ENCODE data around the gene ANO7. TPM values are rescaled to one million over a fixed set of nuclear protein-coding genes. Genes with fewer than 3 reads are reported as not detected.

ANO7 gene
- total RNA-seq, 1 experiment from 2014 or later: 0.32 TPM

DNA sequence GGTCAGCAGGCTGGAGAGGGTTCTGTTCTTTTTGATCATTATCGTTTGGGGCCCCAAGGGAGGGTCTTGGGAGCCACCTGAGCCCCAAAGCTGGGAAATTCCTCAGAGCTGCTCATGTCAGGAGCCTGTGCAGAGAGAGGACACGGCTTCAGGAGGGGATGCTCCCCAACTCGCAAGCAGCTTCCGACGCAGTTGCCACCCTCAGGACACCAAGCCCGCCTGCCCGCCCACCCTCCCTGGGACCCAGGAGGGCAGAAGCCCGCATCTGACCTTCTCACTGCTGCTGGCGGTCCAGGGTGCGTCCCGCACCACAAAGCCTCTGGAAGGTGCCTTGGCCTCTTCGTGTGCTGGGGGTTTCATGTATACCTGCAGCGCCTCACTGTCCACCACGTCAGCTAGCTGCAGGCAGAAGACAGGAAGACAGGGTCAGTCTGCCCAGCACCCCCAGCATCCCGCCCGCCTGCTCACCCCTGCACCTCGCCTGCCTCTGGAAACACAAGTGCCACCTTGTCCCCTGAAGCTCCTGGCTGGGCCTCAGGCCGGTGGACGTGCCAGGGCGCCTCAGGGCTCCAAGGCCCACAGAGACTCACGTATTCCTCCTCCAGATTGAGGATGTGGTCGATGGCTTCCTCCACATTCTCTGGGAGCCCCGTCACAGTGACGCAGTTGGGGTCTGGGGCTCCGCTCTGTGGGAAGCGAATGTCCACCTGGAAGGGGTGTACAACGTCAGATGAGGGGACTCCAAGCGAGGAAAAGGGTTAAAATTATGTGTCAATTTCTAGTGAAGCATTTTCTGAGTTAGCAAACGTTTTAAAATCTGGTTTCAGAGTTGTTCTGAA, 41.3 kb downstream of the ANO7 start:
- no peak for DNase-seq (ENCODE audit: low read depth, low spot score)
- in situ Hi-C loops (cut with HindIII; ENCODE audit: low pct_unique_long_range_greater_than_20kb, low sequenced_read_pairs): no loop called here

DNA sequence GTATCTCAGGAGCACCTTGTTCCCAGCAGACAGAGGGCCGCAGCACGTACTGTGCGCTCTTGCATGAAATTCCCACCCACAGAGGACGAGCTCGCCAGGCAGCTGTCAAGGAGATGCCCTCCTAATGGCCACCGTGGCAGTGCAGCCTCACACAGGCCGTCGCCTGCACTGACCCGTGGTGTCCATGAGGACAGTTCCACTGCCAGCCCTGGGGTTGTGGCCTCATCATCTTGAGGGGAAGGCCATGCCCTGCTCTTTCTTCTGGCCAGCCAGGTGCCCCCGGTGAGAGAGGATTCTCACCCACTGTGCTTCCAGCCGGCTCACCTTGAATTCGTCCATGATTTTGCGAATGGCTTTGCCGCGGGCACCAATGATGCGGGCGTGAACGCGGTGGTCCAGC, 42.0 kb downstream of the ANO7 start:
- no peak for DNase-seq (ENCODE audit: low read depth, low spot score)
- in situ Hi-C loops (cut with HindIII; ENCODE audit: low pct_unique_long_range_greater_than_20kb, low sequenced_read_pairs): no loop called here

DNA sequence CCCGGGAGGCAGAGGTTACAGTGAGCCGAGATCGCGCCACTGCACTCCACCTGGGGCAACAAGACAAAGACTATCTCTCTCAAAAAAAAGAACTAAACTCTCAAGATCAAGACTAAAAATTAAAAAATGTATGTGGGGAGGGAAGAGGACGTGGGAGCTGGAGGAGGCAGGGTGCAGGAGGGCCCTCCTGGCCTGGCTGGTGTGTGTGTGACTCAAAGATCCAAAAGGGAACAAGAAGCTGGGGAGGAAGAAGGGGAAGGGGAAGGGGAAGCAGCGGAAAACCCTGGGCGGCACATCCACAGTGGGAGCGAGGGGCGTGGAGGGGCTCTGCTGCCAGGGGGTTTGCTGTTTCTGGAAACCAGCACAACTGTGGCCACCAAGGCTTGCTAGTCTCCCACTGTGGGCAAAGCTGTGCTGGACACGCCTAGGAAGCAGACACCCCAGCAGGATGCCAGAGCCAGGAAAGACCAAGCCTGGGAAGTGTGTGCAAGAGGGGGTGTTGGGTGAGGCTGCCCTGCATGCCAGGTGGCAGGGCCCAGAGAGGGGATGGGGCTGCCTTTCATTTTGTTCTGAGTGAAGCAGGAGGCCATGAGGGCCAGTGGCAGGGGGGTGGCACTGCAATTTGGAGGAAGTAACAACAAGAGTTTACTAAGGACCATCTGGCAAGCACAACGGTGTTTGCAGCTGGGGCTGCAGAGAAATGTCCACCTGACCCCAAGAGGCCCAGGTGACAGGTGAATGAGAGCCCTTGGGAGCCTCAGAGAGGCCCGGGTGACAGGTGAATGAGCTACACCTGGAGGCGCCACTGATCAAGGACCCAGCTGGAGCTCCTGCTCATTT, 44.5 kb downstream of the ANO7 start:
- DNase-seq (ENCODE audit: low read depth, low spot score): no peak
- in situ Hi-C loops (cut with HindIII; ENCODE audit: low pct_unique_long_range_greater_than_20kb, low sequenced_read_pairs): no loop called here

DNA sequence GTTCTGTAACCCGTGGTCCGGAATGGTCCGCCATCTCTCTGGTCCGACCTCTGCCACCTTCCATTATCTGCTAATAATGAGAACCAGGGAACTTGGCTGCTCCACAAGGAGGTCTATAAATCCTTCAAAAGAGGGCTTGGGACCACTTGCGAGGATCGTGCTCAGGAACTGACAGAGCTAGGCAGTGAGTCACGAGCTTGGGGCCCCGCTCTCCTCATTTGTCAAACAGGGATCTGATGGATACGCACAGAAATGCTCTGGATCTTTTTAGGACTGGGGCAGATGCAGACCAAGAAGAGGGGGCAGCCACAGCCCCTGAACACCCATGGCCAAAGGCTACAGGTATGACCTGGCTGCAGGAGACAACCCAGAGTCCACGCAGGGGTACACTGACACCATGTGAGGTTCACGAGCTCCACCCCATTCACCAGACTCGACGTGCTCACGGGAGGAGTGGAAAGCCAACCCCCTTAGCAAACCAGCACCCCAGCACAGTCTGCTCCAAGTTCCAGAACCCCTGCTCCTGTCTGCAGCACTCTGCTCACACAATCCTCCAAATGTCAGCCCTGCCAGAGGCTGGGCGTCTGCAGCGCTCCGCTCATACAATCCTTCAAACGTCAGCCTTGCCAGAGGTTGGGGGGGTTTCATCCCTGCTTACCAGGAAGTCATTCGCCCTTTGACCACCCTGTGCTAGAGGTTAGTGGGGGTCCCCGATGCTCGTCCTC, 45.8 kb downstream of the ANO7 start:
- no peak for DNase-seq (ENCODE audit: low read depth, low spot score)
- in situ Hi-C loops (cut with HindIII; ENCODE audit: low pct_unique_long_range_greater_than_20kb, low sequenced_read_pairs): no loop called here

DNA sequence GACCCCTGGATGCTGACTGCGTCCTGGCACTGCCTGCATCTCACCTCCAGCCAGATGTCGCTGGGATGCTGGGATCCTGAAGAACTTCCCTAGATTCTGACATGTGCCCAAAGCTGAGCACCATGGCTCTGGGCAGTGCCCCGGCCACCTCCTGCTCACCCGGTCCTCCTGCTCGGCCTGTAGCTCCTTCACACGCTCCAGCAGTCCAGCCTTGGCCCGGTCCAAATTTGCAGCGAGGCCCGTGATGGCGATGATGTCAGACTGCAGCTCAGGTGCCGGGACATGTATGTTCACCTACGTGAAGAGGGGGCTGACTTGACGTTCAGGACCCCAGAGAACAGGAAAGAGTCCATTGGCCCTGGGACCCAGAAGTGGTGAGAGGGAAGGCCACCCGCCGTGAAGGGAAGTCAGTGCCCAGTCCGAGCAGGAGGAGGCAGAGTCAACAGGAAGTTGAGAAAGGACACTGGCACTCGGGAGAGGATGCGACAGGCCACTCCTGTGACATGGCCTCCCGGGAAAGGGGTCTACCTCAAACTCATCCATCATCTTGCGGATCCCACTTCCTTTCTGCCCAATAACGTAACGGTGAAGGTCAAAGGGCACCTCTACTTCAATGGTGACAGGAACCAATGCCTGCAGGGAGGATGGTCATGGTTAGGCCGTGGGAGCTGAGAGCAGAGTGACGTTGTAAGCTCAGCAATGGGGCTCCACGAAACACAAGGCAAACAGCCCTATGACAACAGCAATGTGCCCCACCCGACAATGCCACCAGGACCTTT, 46.7 kb downstream of the ANO7 start:
- no peak for DNase-seq (ENCODE audit: low read depth, low spot score)
- in situ Hi-C loops (cut with HindIII; ENCODE audit: low pct_unique_long_range_greater_than_20kb, low sequenced_read_pairs): no loop called here

DNA sequence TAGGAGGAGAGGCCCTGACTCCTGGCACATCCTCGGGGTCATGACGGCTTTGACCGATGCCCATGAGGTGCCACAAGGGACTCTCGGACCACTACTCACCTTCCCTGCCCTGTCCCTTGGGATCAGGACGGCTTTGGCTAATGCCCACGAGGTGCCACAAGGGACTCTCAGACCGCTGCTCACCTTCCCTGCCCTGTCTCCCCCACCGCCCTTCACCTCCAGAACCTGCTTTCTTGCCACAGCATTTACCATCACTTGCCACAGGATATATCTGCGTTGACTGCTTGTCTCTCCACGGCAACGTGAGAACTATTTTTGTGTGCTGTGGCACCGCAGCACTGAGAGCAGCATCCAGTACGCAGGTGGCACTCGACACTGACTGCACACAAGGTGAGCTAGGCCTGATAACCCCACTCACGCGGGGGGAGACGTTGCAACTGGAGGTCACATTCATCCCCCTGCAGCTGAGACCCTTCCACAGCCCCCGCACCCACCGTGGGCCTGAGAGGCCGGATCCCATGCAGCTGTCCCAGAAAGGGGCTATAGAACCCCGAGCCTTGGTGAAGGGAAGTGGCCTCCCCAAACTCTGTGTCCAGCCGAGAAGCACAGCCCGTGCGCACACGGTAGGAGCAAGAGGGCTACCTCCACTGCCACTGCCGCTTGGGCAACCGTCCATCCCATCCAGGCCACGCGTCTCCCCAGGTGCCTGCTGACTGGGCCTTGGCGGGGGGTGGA, 47.5 kb downstream of the ANO7 start:
- in situ Hi-C loops (cut with HindIII; ENCODE audit: low pct_unique_long_range_greater_than_20kb, low sequenced_read_pairs): no loop called here
- DNase-seq (ENCODE audit: low read depth, low spot score): no peak

DNA sequence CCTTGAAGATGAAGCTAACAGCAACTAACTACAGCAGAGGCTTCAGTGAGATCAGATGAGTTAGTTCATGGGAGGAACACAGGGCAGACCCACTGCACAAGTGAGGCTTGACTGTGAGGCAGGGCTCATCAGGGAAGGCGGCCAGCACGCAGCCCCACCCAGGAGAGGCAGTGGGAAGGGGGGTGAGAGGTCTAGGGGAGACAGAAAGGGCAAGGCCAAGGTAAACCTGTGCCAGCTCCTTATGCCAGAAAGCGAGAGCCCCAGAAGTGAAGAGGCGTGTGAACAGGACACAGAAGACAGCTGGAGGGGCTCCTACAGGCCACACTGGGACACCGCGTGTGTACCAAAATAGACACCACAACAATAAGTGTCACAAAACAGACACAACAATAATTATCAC, 48.6 kb downstream of the ANO7 start:
- in situ Hi-C loops (cut with HindIII; ENCODE audit: low pct_unique_long_range_greater_than_20kb, low sequenced_read_pairs): no loop called here
- DNase-seq (ENCODE audit: low read depth, low spot score): no peak

DNA sequence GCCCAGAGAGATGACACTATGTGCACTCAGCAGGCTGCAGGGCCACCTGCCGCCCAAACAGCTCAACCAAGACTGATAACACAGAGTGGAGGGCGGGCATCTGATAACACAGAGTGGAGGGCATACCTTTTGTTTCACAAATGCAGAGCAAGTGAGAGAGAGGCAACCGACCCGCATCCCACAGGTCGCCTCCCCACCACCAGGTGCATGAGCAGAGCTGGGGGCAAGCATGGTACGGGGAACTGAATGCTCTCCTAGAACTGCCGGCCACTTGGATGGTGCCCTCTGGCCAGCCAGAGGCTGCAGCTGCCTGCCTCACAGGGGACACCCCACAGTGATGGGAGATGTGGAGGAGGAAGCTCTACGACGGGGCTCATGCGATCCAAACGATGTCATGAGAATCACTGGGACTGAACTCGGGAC, 49.5 kb downstream of the ANO7 start:
- in situ Hi-C loops (cut with HindIII; ENCODE audit: low pct_unique_long_range_greater_than_20kb, low sequenced_read_pairs): no loop called here
- DNase-seq (ENCODE audit: low read depth, low spot score): no peak

DNA sequence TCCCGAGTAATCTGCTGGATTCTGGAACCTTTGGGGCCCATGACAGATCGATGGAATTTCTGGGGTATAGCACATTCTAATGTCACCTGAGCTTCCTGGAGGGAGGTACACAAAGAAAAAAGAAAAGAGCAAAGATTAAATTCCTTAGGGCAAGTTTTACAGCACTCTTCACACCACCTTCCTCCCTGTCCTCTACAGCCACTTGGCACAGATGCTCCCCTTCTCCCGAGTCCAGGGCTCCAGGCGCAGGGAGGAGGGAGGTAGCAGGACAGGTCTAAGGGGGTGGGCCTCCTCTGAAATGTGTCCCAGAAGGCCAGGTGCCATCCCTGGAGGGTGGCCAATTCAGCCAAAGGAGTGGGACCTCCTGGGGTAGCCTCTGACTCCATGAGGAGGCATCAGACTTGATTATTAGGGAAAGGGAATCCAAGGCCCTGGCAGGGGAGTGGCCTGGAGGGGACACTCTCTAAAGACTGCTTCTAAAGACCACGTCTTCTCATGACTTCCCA, 50.3 kb downstream of the ANO7 start:
- no peak for DNase-seq (ENCODE audit: low read depth, low spot score)
- in situ Hi-C loops (cut with HindIII; ENCODE audit: low pct_unique_long_range_greater_than_20kb, low sequenced_read_pairs): no loop called here

DNA sequence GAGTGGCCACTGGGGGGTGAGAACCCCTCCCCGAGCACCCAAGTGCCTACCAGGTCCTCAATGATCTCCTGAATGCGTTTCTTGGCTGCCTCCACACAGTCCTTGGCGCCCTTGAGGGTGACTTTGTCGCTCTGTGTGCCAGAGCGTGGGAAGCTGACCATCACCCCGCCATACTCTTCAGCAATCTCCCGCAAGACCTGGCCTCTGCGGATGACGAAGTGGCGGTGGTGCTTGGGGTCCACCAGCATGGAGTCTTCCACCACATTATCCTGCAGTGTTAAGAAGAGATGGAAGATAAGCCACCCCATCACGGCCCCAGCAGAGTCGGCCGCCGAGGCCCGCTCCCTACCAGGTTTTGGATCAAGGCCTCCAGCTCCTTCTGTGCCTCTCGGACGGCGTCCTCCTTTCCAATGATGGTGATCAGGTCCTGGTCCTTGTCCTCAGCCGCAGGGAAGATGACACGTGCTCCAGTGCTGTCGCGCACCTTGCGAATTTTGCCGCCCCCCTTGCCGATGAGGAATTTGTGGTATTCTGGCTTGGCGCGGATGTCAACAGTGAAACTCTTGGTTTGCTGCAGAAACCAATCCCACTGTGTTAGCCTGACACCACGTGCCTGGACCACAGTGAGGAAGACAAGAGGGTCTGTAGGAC, 51.2 kb downstream of the ANO7 start:
- in situ Hi-C loops (cut with HindIII; ENCODE audit: low pct_unique_long_range_greater_than_20kb, low sequenced_read_pairs): no loop called here
- DNase-seq (ENCODE audit: low read depth, low spot score): no peak

DNA sequence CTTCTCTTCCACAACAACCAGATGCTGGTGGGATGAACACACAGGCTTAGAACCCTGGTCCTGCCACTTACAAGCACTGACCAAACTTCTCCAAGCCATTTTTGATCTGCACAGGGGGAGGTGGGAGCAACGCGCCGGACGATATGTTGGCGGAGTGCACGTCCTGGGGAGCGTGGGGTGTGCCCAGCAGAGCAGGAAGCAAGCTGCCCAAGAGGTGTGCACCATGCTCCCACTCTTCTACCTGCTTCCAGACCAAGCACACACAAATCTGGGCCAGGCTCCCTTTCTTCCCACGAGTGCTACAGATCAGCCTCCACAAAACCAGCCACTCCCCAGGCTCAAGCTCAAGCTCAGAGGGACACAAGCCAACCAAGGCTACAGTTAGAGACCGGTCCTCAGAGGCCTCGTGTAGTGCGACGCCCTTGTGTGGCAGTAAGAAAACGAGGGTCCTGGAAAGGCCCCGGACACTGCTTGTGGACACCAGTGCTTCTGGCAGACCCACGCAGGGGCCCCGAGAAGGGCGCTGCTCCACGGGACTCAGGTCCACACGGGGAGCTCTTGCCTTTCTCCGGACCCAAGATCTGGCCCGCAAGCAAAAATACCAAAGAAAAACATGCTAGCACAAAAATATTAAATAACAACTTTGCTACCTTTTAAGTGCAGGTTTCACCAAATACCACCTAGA, 52.0 kb downstream of the ANO7 start:
- in situ Hi-C loops (cut with HindIII; ENCODE audit: low pct_unique_long_range_greater_than_20kb, low sequenced_read_pairs): no loop called here
- DNase-seq (ENCODE audit: low read depth, low spot score): no peak

DNA sequence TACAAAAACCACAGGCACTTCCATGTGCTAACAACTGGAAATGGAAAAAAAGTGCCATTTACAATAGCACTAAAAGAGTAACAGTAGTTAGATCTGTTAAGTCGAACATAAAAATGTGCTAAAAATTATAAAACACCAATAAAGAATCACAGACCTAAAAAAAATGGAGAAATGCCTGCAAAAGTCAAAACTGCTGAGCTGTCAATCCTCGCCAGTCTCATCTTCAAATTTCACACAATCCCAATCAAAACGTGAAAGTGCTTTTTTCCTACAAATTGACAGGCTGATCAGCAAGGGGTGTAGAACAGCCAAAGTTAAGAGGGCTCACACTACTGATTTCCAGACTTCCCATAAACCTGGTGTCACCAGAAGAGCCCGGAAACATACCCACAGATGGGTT, 53.2 kb downstream of the ANO7 start:
- no peak for DNase-seq (ENCODE audit: low read depth, low spot score)
- in situ Hi-C loops (cut with HindIII; ENCODE audit: low pct_unique_long_range_greater_than_20kb, low sequenced_read_pairs): no loop called here

DNA sequence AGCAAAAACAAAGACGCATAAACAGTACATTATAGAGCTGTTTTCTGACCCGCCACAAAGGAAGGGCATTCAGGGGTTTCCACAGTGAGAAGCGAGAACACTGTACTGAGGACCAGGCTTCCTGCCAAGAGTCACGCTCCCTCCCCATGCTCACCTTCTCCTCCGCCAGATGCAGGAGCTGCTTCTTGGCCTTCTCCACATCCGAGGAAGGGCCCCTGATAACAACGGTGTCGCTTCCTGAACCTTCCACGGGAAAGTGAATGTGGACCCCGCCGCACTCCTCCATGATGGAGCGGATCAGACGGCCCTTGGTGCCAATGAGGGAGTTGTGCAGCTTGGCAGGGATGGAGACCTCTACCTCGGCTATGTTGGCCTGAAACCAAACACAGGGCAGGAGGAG, 53.8 kb downstream of the ANO7 start:
- in situ Hi-C loops (cut with HindIII; ENCODE audit: low pct_unique_long_range_greater_than_20kb, low sequenced_read_pairs): no loop called here

DNA sequence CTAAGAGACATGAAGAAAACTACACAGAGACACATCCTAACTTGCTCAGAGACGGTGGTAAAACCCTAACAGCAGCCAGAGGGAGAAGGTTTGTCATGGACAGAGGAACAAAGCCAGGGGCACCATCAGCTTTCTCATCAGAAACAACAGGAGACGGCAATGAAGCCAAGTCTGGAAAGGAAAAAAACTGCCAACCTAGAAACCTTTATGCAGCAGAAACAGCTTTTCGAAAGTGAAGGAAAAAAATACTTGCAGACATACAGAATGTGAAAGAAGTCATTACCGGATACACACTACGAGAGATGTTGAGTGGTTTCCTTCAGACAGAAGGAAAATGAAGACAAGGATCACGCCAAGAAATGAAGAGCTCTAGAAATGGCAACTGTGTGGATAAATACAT, 55.9 kb downstream of the ANO7 start:
- DNase-seq (ENCODE audit: low read depth, low spot score): no peak
- in situ Hi-C loops (cut with HindIII; ENCODE audit: low pct_unique_long_range_greater_than_20kb, low sequenced_read_pairs): no loop called here

More for the DNA sequence above, 53.8 kb downstream of the ANO7 start:
- DNase-seq (ENCODE audit: low read depth, low spot score): no peak

DNA sequence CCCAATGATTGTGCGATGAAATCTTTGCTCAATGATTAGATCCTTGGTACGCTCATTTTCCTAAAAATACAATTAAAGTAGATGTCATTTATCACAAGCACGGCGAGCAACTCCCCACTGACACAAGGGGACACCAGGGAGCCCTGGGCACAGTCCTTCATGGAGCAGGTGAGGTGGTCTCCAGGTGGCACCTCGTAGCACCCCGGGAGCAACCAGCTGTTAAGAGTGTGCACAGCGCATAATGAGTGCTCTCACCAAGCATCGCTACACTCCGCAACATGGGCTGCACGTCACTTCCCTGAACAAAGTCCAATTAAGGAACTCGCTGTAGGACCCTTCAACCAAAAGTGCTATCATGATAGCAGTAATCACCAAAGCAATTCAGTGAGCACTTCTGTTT, 59.8 kb downstream of the ANO7 start:
- in situ Hi-C loops (cut with HindIII; ENCODE audit: low pct_unique_long_range_greater_than_20kb, low sequenced_read_pairs): no loop called here
- DNase-seq (ENCODE audit: low read depth, low spot score): no peak

DNA sequence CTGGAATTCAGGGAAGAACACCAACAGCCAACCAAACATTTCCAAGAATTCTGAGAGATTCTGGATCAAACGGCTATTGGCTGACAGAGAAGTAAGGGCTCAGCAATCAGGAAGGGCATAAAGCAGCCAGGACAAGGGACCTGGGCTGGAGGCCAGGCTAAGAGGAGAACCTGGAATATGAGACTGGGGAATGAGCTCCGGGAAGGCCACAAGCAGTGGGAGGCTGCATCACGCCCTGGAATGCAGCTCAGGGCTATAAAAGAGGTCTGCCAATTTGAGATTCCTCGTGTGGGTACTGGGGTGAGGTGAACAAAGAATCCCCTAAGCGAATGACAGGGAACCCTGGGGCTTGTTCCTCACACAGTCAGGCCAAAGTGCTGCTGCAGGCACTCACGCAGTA, 60.4 kb downstream of the ANO7 start:
- in situ Hi-C loops (cut with HindIII; ENCODE audit: low pct_unique_long_range_greater_than_20kb, low sequenced_read_pairs): no loop called here

More for the DNA sequence above, 60.4 kb downstream of the ANO7 start:
- DNase-seq (ENCODE audit: low read depth, low spot score): no peak

Data from SK-MEL-5 (cell line).